Measurements from ENCODE around the gene ASB18.

DNA sequence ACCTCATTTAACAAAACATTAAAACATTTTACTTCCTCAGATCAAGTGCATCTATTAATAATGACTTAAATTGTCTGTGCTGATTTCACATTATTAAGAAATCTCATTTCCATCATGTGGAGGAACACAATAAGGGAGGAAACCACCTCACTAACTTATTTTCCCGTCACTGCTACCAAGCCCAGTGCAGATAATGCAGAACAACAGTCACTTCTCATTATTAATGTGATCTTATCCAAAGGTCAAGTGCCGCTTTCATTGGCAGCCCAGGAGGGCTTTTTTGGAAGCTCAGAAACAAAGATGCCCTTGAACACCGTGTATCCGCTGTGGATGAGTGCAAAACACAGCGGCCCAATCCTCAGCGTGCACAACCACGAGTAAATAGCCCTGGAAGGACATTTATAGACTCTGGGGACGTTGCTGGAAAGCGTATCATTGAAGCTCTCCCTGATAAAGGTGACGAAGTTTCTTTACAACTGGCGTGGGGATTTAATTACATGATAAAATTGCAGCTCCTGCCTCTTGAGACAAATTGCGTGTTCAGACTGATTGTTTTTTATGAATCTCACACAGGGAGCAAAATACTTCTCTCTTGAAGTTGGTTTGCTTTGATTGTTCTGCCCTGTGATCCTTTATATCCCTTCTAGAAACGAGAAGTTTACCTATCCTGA is 13.2 kb downstream of the ASB18 start:
- TF ChIP-seq TCF12 (IDR thresholded peaks at IDR 0.05; ENCODE audit: low read depth), result no peak
- no peak for TF ChIP-seq CREB1 (IDR thresholded peaks at IDR 0.05; ENCODE audit: low read depth)
- no peak for TF ChIP-seq FOXM1 (IDR thresholded peaks at IDR 0.05; ENCODE audit: borderline replicate concordance, low read depth)
- TF ChIP-seq TAF1 (IDR thresholded peaks at IDR 0.05; ENCODE audit: low read depth), result no peak
- no peak for TF ChIP-seq CEBPB (IDR thresholded peaks at IDR 0.05)
- no peak for TF ChIP-seq YY1 (IDR thresholded peaks at IDR 0.05; ENCODE audit: low read depth)
- TF ChIP-seq, protein P1, sequence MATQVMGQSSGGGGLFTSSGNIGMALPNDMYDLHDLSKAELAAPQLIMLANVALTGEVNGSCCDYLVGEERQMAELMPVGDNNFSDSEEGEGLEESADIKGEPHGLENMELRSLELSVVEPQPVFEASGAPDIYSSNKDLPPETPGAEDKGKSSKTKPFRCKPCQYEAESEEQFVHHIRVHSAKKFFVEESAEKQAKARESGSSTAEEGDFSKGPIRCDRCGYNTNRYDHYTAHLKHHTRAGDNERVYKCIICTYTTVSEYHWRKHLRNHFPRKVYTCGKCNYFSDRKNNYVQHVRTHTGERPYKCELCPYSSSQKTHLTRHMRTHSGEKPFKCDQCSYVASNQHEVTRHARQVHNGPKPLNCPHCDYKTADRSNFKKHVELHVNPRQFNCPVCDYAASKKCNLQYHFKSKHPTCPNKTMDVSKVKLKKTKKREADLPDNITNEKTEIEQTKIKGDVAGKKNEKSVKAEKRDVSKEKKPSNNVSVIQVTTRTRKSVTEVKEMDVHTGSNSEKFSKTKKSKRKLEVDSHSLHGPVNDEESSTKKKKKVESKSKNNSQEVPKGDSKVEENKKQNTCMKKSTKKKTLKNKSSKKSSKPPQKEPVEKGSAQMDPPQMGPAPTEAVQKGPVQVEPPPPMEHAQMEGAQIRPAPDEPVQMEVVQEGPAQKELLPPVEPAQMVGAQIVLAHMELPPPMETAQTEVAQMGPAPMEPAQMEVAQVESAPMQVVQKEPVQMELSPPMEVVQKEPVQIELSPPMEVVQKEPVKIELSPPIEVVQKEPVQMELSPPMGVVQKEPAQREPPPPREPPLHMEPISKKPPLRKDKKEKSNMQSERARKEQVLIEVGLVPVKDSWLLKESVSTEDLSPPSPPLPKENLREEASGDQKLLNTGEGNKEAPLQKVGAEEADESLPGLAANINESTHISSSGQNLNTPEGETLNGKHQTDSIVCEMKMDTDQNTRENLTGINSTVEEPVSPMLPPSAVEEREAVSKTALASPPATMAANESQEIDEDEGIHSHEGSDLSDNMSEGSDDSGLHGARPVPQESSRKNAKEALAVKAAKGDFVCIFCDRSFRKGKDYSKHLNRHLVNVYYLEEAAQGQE (IDR thresholded peaks at IDR 0.05; ENCODE audit: low read depth), result no peak
- TF ChIP-seq TEAD4 (IDR thresholded peaks at IDR 0.05), result no peak
- TF ChIP-seq, protein P2, sequence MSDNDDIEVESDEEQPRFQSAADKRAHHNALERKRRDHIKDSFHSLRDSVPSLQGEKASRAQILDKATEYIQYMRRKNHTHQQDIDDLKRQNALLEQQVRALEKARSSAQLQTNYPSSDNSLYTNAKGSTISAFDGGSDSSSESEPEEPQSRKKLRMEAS (IDR thresholded peaks at IDR 0.05), result no peak
- TF ChIP-seq EP300 (IDR thresholded peaks at IDR 0.05; ENCODE audit: borderline replicate concordance), result no peak
- TF ChIP-seq NFIC (IDR thresholded peaks at IDR 0.05), result no peak
- no peak for TF ChIP-seq ZBTB7A (IDR thresholded peaks at IDR 0.05; ENCODE audit: low read depth)
- TF ChIP-seq, protein P3, sequence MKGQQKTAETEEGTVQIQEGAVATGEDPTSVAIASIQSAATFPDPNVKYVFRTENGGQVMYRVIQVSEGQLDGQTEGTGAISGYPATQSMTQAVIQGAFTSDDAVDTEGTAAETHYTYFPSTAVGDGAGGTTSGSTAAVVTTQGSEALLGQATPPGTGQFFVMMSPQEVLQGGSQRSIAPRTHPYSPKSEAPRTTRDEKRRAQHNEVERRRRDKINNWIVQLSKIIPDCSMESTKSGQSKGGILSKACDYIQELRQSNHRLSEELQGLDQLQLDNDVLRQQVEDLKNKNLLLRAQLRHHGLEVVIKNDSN (IDR thresholded peaks at IDR 0.05), result no peak

Data from Ishikawa (cell line).